ENCODE data around the gene GUCY1A2.
"Not testable (repeated sequence)": the region's sequence is repeated elsewhere in the genome, so short reads cannot be mapped to it uniquely, and the experiment has no call there.

GUCY1A2 gene

DNA sequence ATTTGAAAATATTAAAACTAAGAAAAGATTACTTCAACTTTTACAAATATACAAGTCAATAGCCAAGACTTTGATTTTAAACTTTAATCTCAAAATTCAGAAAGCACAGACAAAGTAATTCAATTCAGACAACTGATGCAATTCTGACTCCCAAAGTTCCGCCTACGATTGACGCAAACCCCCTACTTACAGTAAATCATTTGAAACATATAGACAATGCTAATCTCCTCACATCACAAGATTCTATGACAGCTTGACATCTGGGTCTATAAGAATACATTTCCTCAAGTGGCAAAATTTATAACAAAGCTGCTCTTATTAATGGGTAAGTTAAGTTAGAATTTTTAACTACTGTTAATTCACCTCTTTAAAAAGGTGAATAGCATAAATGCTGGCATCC, 75.2 kb downstream of the GUCY1A2 start:
- DNase-seq = no peak

- no peak for DNase-seq
These were observed 79.1 kb downstream of the GUCY1A2 start for GRCh38 chr11:106939157-106939556.

DNA sequence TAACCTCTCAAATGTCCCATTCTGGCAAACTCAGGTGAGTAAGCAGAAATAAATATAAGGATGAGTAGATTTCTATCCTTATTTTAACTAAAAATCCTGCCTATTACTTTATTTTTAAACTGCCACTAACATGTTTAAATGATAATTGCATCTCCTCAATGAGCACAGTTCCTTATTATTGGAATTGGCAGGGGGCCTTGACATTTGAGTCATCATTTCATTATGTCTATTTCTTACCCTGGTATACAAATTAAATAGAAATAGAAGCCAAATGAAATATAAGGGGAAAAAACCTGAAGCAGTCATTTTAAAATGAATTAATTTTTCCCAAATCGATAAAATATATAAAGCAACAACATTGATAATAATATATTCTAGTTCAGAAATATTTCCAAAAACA, 81.2 kb downstream of the GUCY1A2 start:
- DNase-seq = no peak

GRCh38 chr11:106925245-106925644, 93.0 kb downstream of the GUCY1A2 start:
- DNase-seq = no peak

DNA sequence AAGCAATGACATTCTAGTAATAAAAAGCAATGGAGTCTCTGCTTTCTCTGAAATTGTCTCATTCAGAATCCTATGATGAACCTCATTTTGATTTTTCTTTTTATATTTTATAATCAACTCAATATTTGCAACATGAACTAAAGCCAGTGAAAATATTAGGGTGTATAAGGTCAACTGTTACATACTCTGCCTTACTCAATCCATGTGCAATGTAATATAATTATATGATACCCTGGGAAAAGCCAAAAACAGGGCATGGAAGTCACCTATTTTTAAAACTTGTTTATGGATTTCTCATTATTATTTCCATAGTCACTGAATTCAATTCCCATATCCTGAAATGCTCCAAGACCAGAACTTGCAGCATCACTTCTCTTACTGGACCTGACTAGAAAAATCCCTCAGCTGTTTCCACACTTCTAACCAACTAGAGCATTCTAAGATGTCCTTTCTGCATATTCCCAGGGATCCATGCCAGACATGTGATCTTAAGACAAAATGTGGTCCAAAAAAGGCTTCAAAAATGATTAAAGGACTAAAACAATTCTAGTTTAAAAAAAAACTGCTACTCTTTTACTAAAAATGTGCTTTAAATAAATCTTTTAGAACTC, 97.3 kb downstream of the GUCY1A2 start:
- DNase-seq = no peak

GRCh38 chr11:106917973-106918372, 100.3 kb downstream of the GUCY1A2 start:
- DNase-seq = no peak

- DNase-seq = no peak
These were observed 103.9 kb downstream of the GUCY1A2 start for GRCh38 chr11:106914409-106914808.

DNA sequence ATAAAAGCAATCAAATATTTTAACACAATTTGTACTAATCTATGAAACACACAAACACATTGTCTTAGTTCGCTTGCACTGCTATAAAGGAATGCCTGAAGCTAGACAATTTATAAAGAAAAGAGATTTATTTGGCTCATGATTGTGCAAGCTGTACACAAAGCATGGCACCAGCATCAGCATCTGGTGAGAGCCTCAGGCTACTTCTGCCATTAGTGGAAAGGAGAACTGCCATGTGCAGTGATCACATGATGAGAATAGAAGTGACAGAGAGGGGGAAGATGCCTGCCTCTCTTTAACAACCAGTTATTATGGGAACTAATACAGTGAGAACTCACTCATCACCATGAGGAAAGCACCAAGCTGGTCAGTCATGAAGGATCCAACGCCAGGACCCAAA, 105.1 kb downstream of the GUCY1A2 start:
- no peak for DNase-seq

- DNase-seq = no peak
These were observed 113.5 kb downstream of the GUCY1A2 start for GRCh38 chr11:106904826-106905225.

DNA sequence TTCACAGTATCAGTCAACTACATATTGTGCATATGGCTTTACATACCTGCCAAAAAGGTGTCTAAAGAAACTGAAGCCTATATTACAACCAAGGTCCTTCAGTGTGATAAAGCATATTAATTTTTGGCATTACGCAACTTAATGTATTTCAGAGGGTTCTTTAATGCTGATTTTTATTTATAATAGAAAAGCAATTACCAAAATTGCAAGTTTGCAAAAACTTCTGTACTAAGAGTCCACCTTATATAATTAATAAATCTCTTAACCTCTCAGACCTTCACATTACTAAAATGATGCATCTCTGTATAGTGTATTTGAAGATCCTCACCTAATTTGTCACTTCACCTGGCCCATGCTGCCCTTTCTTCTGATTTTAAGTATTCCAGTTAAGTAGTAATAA, 128.6 kb downstream of the GUCY1A2 start:
- DNase-seq = no peak

DNA sequence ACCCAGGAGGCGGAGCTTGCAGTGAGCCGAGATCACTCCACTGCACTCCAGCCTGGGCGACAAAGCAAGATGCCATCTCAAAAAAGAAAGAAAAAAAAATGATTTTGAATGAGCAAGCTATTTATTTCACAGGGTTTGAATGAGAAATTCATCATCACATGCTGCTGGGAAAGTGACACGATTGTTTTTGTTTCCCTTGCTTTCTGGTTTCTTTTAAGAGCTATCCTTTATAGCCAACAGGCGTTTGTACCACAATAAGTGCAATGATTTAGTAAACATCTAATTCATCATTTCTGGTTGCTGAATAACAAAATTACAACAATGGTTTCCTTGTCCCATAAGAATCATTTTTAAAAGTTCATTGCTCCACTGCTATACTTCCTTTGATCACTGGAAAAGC, 129.9 kb downstream of the GUCY1A2 start:
- no peak for DNase-seq

DNA sequence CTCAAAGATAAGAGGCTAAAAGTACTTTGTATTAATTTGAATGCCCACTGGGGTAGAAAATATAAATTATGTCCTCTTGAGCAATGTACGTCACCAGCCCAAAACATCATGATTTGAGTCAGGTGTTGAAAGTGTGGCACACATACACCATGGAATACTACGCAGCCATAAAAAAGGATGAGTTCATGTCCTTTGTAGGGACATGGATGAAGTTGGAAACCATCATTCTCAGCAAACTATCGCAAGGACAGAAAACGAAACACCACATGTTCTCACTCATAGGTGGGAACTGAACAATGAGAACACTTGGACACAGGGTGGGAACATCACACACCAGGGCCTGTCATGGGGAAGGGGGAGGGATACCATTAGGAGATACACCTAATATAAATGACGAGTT, 134.6 kb downstream of the GUCY1A2 start:
- not testable (repeated sequence) for DNase-seq

DNA sequence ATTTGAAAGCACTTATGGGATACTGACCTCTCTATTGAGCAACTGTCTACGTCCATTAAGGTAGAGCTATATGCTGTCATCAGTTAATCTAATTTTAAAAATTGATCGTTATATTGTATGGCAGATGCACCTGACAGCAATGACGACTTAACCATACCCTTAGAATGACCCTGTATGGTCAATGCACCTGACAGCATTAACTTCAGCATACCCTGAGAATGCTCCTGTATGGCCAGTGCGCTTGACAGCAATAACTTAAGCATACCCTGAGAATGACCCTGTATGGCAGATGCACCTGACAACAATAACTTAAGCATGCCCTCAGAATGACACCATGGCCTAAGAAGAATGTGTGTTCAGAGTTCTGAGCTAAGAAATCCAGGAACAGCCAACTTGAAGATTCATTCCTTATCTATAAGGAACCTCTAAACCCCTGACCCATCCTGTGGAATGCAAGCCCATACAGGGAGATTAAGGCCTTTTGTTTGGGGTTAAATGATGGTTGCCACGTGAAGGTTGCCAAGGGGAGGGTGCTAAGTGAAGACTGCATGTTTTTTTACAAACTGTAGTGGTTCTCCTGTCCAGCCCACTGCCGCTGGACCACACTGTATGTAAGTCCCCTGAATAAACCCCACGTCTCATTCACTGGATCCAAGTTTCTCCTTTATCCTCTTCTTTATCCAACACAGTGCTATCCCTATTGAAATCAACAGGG, 138.3 kb downstream of the GUCY1A2 start:
- DNase-seq = no peak

DNA sequence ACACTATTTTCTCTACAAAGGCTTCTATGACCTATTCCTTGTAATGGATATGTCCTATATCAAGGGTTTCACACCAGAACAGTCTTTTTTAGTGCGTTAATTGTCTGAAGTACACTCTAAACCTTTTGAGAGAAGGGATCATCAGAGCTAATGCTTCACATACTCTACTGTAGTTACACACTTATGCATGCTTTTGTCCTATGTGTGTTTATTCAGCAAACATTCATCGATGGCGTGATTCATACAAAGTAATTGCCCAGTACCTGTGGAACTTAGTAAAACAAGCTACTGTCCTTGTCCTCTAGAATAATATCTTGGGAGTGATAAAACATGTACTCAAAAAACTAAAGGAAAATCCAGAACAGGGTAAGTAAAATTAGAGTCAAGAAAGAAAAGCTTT, 139.2 kb downstream of the GUCY1A2 start:
- no peak for DNase-seq

DNA sequence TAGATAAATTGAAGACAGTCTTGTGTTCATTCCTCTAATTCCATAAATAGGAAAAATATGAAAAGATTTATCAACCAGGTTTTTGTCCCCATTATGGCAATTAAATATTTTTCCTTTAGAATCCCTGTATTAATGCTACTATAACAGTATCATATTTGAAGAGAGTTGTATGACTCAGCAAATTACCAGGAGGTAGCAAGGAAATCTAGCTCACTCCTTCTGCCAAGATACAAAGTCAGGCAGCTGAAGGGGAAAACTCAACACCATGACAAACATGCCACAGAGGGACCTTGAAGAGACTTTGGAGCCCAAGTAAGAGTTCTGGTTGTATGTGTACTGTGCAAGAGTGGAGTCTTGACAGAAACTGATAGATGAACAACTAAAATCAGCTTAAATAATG, 143.3 kb downstream of the GUCY1A2 start:
- DNase-seq = no peak

- no peak for DNase-seq
These were observed 146.0 kb downstream of the GUCY1A2 start for GRCh38 chr11:106872246-106872645.

GRCh38 chr11:106858200-106858599, 160.1 kb downstream of the GUCY1A2 start:
- DNase-seq = no peak

- DNase-seq = no peak
These were observed 161.7 kb downstream of the GUCY1A2 start for GRCh38 chr11:106856566-106856965.

GRCh38 chr11:106854429-106854828, 163.8 kb downstream of the GUCY1A2 start:
- DNase-seq = no peak

DNA sequence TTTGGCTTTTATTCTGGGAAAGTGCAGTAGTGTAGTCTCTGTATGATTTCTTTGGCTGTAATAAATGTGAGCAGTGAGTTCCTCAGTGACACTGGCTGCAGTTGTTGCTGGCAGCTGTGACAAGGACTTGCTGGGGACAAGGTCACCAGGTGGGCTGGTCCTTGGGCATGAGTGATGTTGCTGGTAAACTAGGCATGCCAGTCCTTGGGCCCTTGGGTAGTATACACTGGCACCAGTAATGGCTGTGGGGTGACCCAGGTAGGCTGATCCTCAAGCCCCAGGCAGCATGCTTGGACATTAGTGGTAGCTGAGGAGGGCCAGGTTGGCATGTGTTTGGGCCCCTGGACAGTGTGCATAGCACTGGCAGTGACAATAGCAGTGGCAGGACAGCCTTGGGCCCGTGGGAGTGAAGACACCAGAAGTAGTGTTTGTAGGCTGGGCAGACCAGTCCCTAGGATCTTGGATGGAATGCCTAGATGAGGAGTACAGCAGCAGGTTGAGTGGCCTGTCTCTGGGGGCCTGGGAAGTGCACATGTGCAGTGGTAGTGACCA, 164.3 kb downstream of the GUCY1A2 start:
- DNase-seq = no peak

GRCh38 chr11:106852779-106853178, 165.5 kb downstream of the GUCY1A2 start:
- no peak for DNase-seq

DNA sequence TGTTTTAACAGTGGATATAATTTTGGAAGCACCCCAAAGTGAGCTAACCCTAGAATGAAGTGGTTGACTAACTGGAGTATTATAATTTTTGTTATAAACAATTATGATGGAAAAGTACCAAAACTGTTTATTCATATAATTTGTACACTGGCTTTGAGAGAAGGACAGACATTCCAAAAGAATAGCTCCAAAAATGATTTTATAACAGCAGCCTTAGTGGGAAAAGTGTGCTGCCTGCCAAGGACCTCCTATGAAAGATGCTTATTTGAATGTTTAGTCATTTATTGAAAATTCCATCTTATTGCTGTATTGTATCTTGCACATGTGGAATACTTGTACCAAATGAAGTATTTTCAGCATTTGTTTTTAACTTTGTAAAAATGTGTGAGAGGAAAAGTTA, 169.8 kb downstream of the GUCY1A2 start:
- DNase-seq = no peak

DNA sequence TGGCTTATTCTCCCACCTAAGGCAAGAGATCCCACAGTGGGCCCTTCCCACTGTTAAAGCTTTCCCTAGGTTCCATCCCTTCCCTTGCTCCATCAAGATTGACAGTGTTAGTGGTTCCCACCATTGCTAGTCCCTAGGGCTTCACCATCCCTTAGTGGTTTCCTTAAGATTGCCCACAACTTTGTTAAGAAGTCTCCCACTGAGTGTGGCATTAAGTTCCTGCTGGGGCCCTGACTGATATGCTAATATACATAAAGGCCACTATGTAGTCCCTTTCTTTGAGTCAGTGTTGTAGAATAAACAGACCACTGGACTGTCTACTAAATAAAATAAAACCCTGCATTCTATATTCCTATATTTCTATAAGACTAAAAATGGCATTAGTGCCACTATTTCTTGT, 176.1 kb downstream of the GUCY1A2 start:
- no peak for DNase-seq

DNA sequence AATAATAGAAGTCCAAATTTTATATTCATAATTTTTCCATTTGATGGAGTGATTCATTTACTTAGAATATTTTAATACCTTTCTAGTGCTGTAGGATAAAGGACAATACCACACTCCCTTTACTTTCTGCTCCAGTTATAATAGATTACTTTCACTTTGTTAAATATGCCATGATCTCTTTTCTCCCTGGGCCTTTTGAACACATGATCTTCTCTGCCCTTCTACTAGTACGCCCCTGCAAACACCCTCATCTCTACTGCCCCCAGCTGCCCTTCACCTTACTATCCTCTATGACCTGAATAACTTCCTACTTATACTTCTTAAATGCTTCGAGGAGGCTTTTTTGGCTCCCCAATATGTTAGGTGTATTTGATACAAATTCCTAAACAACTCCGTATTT, 177.3 kb downstream of the GUCY1A2 start:
- DNase-seq = no peak
